T-helper 2 cell (primary cell): ENCODE measurements around the gene RBAK.
"Not testable (repeated sequence)": the region's sequence is repeated elsewhere in the genome, so short reads cannot be mapped to it uniquely, and the experiment has no call there.

ENCODE experiments used
- DNase-seq, 5 experiments: peaks; one replicate each; pipeline versions ENCODE4 v3.0.0 to v3.0.0-alpha.2; 2012 to 2022

RBAK gene

GRCh38 chr7:5051731-5052130 lies 6.1 kb downstream of the RBAK start:
- DNase-seq: not testable (repeated sequence)

- no peak for DNase-seq
Measured at GRCh38 chr7:5053175-5053574, 7.5 kb downstream of the RBAK start.

DNA sequence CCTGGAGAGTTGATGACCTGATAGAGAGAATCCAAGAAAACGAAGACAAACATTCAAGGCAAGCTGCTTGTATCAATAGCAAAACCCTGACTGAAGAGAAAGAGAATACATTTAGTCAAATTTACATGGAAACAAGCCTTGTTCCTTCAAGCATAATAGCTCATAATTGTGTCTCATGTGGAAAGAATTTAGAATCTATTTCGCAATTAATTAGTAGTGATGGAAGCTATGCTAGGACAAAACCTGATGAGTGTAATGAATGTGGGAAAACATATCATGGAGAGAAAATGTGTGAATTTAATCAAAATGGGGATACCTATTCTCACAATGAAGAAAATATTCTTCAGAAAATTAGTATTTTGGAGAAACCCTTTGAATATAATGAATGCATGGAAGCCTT lies 18.0 kb downstream of the RBAK start:
- DNase-seq: no peak

- peak in 1 of 5 experiments; percentile 38 for DNase-seq
Measured at GRCh38 chr7:5064391-5065106, 18.9 kb downstream of the RBAK start.

DNA sequence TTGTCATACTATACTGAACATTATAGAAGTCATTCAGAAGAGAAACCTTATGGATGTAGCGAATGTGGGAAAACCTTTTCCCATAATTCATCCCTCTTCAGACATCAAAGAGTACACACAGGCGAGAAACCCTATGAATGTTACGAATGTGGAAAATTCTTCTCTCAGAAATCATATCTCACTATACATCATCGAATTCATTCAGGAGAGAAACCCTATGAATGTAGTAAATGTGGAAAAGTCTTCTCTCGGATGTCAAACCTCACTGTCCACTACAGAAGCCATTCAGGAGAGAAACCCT lies 19.4 kb downstream of the RBAK start:
- DNase-seq: no peak

- DNase-seq: no peak
Measured at GRCh38 chr7:5068521-5068920, 22.9 kb downstream of the RBAK start.

DNA sequence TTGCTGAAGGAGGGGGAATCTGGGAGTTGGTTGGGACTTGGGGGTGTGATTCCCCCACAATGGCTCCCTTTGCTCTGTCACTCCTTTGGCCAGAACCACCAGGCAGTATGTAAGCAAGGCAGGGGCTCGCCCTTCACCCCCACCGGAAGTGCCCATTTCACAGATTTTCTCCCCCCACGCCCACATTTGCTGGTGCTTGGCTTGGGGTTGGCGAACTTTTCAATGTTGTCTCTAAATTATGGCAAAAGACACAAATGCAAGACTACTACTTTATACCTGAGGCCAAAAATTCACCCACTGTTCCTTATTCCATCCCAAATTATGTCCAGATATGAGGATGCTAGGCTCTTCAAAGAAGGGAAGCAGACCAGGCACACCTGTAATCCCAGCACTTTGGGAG lies 24.5 kb downstream of the RBAK start:
- no peak for DNase-seq

GRCh38 chr7:5075187-5075586 lies 29.5 kb downstream of the RBAK start:
- DNase-seq: not testable (repeated sequence)

DNA sequence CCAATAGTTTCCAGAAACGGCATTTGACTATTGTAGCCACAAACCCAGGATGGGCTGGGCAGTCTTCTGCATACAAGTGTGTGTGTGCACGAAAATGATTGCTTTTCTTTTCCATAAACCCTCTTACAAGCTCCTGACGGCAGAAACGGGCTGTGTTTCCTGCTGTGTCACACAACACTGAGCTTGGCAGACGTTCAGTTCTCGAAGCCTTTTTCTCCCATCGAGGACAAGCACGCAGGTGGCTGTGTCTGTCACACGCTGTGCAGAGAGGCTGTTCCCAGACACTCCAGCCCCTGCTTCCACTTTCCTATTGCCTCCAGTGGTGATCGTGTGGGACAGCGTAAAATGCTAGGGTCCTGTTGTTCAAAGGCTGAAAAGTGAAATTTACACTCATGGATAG lies 32.1 kb downstream of the RBAK start:
- no peak for DNase-seq

DNA sequence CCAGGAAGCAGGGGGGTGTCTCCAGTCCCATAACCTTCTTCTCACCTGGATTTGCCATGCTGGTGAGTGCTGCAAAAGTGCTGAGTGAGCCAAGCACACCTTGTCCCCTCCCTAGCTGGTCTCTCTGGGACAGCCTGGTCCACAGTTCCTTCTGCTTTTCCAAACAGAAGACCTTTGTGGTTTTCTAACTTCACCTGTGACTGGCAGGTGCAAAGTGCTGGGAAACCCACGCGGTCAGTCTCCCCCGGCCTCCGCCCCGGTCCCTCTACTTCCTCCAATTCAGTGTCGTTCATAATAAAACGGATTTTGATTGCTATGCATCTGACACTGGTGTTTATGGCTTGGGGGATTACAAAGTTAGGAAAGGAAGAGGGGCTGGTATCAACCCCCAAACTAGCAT lies 37.1 kb downstream of the RBAK start:
- no peak for DNase-seq

- DNase-seq: no peak
Measured at GRCh38 chr7:5083311-5083711, 37.7 kb downstream of the RBAK start.

DNA sequence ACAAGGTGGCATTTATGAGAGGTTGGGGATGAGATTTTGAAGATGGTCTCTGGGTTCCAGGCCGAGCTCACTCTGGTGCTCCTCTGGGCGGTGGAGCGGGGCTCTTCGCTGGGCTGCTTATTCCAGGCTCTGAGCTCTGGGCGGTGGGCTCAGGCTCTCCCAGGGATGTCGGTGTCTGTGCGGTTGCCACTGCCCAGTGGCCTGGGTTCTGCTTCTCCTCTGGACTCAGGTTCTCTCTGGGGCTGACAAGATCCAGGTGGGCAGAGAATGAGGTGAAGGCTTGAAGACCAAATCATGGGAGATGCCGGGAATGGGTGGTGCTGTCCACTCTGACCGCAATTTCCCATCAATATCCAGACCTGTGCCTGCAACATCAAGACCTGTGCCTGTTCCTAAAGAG lies 40.6 kb downstream of the RBAK start:
- DNase-seq: no peak

DNA sequence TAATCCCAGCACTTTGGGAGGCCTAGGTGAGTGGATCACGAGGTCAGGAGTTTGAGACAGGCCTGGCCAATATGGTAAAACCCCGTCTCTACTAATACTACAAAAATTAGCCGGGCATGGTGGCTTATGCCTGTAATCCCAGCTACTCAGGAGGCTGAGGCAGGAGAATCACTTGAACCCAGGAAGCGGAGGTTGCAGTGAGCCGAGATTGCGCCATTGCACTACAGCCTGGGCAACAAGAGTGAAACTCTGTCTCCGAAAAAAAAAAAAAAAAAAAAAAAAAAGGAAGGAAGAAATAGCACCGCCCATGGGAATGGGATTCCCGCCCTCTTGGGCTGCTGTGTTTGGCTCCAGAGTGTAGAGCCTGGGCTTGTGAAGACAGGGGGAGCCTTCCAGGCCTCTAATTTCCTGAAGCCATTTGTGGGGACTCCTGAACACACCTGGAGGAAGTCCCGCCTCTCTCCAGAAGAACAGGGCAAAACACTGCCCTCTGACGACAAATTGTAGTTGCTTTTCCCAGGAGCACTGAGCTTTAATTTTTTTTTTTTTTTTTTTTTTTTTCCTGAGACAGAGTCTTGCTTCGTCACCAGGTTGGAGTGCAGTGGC lies 42.7 kb downstream of the RBAK start:
- not testable (repeated sequence) for DNase-seq

- DNase-seq: no peak
Measured at GRCh38 chr7:5088906-5089305, 43.2 kb downstream of the RBAK start.

DNA sequence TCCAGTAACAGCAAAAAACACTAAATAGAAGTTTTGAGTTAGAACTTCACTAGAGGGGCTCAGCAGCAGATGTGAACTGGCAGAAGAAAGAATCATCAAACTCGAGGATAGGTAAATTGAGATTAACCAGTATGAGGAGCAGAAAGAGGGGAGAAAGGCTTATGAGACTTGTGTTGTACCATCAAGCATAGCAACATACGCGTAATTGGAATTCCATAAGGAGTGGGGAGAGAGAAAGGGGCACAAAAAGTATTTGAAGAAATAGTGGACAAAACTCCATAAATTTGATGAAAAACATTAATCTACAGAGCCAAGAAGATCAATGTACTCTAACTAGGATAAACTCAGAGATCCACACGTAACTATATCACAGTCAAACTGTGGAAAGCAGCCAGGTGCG lies 48.3 kb downstream of the RBAK start:
- DNase-seq: no peak

- no peak for DNase-seq
Measured at GRCh38 chr7:5094641-5095040, 49.0 kb downstream of the RBAK start.

- DNase-seq: no peak
Measured at GRCh38 chr7:5116359-5116758, 70.7 kb downstream of the RBAK start.

- DNase-seq: no peak
Measured at GRCh38 chr7:5117095-5117970, 71.7 kb downstream of the RBAK start.
